Neural progenitor cell (in vitro differentiated cells): ENCODE measurements around the gene PURA.

Source experiments
- CTCF ChIP-seq: fragments of 200-600 bp; sonication (generic); IDR thresholded peaks from 2 replicates; pipeline ENCODE4 v1.5.1; 2017; ENCODE audit warnings: antibody characterized with exemption, mild to moderate bottlenecking
- EZH2 ChIP-seq: fragments of 200-600 bp; sonication (generic); IDR thresholded peaks from 2 replicates; pipeline ENCODE4 v1.6.1; 2017; ENCODE audit warnings: antibody characterized with exemption, mild to moderate bottlenecking, moderate library complexity
- EZH2phosphoT487 ChIP-seq: fragments of 200-600 bp; sonication (generic); IDR thresholded peaks from 2 replicates; pipeline ENCODE4 v1.6.1; 2017; ENCODE audit warnings: antibody characterized with exemption

GRCh38 chr5:140115186-140115500, 1.2 kb downstream of the PURA start:
- TF ChIP-seq CTCF (no peak), EZH2 (no peak), EZH2phosphoT487 (no peak)
